Measurements from ENCODE around the gene OVCA2.

The OVCA2 gene

DNA sequence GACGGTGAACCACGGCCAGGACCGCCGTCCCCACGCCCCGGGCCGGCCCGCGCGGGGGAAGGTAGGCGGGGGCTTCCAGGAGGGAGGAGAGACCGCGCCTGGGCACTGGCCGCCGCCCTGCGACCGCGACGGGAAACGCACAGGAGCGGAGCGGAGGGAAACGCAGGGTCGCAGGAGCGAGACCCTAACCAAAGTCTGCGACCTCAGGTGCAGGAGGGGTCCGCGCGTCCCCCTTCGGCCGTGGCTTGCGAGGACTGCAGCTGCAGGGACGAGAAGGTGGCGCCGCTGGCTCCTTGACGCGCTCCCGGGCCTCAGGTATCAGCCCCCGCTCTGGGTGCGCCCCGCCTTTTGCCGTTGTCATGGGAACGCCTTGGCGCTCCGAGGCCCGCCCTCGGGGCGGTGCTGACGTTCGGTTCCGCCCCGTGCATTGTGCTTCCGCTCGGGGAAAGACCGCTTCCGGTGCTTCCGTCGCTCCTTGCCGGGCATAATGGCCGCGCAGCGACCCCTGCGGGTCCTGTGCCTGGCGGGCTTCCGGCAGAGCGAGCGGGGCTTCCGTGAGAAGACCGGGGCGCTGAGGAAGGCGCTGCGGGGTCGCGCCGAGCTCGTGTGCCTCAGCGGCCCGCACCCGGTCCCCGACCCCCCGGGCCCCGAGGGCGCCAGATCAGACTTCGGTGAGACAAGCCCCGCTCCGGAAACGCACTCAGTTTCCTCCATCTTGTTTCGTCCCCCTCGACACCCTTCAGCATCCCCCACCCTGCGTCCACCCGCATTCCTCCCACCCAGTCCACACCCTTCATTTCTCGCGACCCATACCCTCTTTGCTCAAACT is at the start of gene OVCA2:
Gene OVCA2 (plus strand): TSS at position 462 of the 829 bp plus-strand sequence. CDS start 26 bp downstream, at position 488.
- DNase-seq (ENCODE audit: low read depth): peak; percentile 65
- peak within 1 kb of the TSS; percentile 82 for H3K4me3 ChIP-seq (ENCODE audit: control insufficient read depth, low read depth, low read length)
- TF ChIP-seq, protein P1, sequence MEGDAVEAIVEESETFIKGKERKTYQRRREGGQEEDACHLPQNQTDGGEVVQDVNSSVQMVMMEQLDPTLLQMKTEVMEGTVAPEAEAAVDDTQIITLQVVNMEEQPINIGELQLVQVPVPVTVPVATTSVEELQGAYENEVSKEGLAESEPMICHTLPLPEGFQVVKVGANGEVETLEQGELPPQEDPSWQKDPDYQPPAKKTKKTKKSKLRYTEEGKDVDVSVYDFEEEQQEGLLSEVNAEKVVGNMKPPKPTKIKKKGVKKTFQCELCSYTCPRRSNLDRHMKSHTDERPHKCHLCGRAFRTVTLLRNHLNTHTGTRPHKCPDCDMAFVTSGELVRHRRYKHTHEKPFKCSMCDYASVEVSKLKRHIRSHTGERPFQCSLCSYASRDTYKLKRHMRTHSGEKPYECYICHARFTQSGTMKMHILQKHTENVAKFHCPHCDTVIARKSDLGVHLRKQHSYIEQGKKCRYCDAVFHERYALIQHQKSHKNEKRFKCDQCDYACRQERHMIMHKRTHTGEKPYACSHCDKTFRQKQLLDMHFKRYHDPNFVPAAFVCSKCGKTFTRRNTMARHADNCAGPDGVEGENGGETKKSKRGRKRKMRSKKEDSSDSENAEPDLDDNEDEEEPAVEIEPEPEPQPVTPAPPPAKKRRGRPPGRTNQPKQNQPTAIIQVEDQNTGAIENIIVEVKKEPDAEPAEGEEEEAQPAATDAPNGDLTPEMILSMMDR (IDR thresholded peaks at IDR 0.05; ENCODE audit: control insufficient read depth, insufficient read depth, low read depth, low read length, missing control alignments): peak; percentile 66

DNA sequence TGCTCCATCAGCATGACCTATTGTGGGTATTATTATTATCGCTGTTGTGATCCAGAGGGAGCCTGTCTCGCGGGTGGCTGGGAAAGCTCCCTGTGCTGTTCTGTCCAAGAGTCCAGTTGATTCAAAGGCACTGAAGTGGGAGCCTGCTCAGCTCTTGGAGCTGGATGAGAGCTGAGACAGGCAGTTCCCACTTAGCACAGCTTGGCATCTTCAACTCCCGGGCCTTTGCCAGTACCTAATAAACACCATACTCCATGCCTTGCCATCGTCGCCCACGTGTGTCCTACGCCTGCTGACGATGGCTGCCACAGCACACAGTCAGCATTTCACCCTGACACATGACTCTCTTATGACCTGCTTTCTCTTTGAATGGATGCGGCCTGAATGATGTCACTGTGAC is 49.3 kb upstream of the OVCA2 start:
- TF ChIP-seq, protein P1 (IDR thresholded peaks at IDR 0.05; ENCODE audit: control insufficient read depth, insufficient read depth, low read depth, low read length, missing control alignments): no peak
- DNase-seq (ENCODE audit: low read depth): no peak
- no peak overlapping the region for H3K4me3 ChIP-seq (ENCODE audit: control insufficient read depth, low read depth, low read length)

DNA sequence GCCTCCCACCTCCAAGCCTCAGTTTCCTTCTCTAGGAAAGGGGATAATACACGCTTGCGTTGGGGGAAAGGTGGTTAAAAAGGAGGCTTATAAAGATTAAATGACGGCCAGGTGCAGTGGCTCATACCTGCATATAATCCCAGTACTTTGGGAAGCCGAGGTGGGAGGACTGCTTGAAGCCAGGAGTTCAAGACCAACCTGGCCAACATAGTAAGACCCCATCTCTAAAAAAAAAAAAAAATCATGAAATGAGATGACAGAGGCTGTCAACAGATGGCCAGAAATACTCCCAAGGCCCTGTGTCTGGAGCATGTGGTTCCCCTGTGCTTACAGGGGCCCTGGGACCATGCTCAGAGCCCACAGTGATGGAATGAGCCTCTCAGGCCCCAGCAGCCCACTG is 47.1 kb upstream of the OVCA2 start:
- H3K4me3 ChIP-seq (ENCODE audit: control insufficient read depth, low read depth, low read length): no peak overlapping the region
- TF ChIP-seq, protein P1 (IDR thresholded peaks at IDR 0.05; ENCODE audit: control insufficient read depth, insufficient read depth, low read depth, low read length, missing control alignments): no peak
- DNase-seq (ENCODE audit: low read depth): no peak

DNA sequence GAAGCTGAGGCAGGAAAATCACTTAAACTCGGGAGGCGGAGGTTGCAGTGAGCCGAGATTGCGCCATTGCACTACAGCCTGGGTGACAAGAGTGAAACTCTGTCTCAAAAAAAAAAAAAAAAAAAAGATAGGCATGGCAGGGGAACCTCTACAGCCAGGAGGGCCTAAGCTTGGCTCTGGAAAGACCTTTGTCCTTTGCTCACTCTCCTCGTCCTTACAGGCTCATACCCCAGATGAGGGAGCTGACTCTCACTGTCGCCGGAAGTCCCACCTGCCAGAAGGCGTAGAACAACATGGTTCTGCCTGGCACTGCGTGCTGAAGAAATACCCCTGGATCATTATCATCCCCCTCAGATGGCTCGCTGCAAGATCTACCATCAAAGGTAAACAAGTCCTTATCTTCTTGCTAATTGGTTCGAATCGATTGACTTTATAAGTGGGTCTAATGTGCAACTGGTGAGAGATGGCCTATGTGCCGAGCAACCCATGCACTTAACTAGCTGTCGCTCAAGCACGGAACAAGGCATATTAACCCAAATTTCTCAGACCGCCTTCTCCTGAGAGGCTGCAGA is 46.4 kb upstream of the OVCA2 start:
- DNase-seq (ENCODE audit: low read depth): no peak
- TF ChIP-seq, protein P1 (IDR thresholded peaks at IDR 0.05; ENCODE audit: control insufficient read depth, insufficient read depth, low read depth, low read length, missing control alignments): no peak

DNA sequence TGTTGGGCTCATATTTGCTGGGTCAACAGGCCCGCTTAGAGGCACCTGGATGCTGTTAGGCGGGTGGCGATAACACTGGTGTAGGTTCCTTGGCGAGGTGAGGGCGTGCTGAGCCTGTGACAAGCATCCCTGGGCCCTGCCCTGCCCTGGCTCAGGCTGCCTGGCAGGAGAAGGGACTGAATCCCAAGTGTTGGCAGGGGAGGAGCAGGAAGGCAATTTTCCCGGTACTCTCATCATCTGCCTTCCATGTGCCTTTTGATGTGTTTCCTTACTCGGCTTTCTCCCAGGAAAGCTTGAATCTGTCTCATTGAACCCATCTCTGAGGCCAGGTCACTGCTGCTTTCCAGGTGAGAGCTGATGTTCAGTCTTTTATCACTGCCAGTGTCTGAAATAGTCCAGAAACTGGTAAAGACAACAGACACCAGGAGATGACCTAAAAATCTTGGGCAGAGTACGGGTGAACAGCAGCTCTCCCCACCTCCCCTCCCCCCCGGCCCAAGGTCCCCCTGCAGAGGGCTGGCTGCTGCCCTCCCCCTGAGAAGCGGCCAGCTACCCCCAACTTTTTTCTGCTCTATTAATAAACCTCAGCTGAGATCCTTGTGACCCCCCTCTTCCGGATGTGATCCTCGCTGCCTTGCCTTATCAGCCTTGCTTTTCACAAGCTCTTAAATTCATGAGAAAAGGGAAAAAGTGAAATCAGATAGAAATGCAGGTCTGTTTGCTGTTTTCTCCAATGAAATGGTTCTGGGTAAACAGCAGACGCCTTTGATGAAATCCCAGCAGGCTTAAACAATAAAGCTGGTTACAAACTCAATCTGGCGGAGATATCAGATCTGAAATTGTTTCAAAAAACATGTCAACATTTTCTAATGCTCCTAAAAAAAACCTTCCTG is 45.7 kb upstream of the OVCA2 start:
- DNase-seq (ENCODE audit: low read depth): no peak
- no peak overlapping the region for H3K4me3 ChIP-seq (ENCODE audit: control insufficient read depth, low read depth, low read length)
- TF ChIP-seq, protein P1 (IDR thresholded peaks at IDR 0.05; ENCODE audit: control insufficient read depth, insufficient read depth, low read depth, low read length, missing control alignments): no peak

More for the DNA sequence above, 46.4 kb upstream of the OVCA2 start:
- H3K4me3 ChIP-seq (ENCODE audit: control insufficient read depth, low read depth, low read length): no peak overlapping the region

DNA sequence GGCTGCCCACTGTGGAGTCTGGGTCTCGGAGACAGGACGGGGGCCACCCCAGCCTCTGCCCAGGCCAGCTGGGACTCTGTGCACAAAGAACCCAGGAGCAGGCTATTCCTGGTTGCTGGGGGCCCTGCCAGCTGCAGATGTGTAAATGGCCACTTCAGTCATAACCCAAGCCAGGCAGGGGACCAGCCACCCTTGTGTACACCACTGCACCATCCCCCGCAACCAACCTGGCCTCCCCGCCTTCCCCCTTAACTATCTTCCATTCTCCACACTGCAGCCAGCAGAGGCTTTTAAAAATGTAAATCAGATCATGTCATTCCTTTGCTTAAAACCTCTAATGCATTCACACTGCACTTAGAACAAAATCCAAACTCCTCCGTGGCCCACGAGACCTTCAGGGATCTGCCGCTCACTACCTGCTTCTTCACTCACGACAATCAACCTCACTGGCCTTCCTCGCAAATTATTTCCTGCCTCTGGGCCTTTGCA is 45.0 kb upstream of the OVCA2 start:
- DNase-seq (ENCODE audit: low read depth): no peak
- H3K4me3 ChIP-seq (ENCODE audit: control insufficient read depth, low read depth, low read length): no peak overlapping the region
- TF ChIP-seq, protein P1 (IDR thresholded peaks at IDR 0.05; ENCODE audit: control insufficient read depth, insufficient read depth, low read depth, low read length, missing control alignments): no peak
